Stimulated activated CD8-positive, alpha-beta memory T cell treated with anti-CD3 and anti-CD28 coated beads, Interleukin-7, amount 100 ng/mL, for 48 hours (primary cell): ENCODE measurements around the gene HIRIP3.
"Not testable (repeated sequence)": the region's sequence is repeated elsewhere in the genome, so short reads cannot be mapped to it uniquely, and the experiment has no call there.

Experiments used
- DNase-seq, 2 donors: peaks; one replicate each; pipeline ENCODE4 v3.0.0-alpha.2; 2020; ENCODE audit warnings: low read depth in 1 of 2; ENCODE audit errors: extremely low read depth in 1 of 2

Gene HIRIP3, protein sequence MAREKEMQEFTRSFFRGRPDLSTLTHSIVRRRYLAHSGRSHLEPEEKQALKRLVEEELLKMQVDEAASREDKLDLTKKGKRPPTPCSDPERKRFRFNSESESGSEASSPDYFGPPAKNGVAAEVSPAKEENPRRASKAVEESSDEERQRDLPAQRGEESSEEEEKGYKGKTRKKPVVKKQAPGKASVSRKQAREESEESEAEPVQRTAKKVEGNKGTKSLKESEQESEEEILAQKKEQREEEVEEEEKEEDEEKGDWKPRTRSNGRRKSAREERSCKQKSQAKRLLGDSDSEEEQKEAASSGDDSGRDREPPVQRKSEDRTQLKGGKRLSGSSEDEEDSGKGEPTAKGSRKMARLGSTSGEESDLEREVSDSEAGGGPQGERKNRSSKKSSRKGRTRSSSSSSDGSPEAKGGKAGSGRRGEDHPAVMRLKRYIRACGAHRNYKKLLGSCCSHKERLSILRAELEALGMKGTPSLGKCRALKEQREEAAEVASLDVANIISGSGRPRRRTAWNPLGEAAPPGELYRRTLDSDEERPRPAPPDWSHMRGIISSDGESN

DNA sequence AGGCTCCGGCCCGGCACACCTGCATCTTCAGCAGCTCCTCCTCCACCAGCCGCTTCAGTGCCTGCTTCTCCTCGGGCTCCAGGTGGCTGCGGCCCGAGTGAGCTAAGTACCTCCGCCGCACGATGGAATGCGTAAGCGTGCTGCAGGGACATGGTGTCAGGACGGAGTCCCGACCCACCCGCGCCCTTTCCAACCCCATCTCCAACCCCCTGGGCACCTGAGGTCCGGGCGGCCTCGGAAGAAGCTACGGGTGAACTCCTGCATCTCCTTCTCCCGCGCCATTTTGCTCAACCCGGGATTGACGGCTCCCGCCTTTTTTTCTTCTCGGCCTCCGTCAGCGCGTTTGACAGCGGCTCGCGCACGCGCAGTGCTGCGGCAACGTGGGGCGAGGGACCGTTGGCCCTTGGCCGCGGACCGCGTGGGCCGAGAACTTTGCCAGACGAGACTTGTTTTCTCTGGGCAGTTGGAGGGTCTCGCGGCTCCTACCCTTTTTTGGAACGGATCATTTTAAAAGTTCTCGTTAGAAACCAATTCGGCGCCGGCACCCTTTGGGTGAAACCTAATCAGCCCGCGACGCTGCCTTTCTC is at the start of gene HIRIP3:
HIRIP3 (minus strand) TSS at position 294 of the 587 bp plus-strand sequence; CDS start at position 282, 12 bp downstream.
- peak; percentile 73 to 81 for DNase-seq

- no peak for DNase-seq
These were observed 46.4 kb upstream of the HIRIP3 start for GRCh38 chr16:30041841-30042240.

DNA sequence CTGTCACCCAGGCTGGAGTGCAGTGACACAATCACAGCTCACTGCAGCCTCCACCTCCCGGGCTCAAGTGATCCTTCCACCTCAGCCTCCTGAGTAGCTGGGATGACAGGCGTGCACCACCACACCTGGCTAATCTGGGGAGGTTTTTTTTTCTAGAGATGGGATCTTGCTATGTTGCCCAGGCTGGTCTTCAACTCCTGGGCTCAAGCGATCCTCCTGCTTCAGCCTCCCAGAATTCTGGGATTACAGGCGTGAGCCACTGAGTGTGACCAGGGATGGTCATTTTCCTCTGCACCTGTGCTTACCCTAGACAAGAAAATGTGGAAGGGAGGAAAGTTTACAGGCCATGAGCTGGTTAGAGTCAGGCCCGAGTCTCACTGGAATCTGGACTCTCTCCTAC is 45.3 kb upstream of the HIRIP3 start:
- DNase-seq, result not testable (repeated sequence)

DNA sequence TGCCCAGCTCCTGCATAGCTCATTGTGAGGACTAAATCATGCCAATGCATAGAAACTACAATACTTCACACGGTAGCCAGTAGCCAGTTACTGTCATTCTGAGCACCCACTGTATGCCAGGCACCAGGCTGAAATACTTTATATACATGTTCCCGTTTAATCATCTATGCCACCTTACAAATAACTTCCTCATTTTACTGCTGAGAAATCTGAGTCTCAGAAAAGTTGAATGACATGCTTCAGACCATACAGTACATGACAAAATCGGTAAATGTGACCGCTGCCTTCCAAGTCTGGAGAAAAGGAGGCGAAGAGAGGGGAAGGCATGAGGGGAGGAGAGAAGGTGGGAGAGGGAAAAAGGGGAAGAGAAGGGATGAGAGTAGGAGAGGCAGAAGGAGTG is 44.8 kb upstream of the HIRIP3 start:
- no peak for DNase-seq

GRCh38 chr16:30033270-30033669 is 37.9 kb upstream of the HIRIP3 start:
- no peak for DNase-seq

GRCh38 chr16:30032083-30032819 is 36.8 kb upstream of the HIRIP3 start:
- peak; percentile 33 for DNase-seq

DNA sequence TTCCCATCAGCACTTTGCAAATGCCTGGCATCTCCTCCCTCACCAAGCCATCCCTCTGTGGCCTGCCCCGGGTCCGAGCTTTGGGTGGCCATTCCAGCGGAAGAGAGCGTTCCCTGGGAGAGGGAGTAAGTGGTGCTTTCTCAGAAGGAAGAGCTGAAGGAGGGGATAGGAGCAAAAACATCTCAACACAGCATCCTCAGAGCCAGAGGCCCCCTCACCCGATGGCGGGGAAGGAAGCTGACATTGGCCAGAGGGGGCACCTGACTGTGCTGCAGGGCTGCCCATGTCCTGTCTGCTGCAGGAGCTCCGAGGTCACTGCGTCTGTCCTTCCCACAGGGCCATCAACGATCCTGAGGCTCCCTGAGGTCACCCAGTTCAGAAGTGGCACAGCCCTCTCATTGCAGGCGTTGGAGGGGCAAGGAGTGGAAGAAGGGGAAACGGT is 36.1 kb upstream of the HIRIP3 start:
- no peak for DNase-seq

DNA sequence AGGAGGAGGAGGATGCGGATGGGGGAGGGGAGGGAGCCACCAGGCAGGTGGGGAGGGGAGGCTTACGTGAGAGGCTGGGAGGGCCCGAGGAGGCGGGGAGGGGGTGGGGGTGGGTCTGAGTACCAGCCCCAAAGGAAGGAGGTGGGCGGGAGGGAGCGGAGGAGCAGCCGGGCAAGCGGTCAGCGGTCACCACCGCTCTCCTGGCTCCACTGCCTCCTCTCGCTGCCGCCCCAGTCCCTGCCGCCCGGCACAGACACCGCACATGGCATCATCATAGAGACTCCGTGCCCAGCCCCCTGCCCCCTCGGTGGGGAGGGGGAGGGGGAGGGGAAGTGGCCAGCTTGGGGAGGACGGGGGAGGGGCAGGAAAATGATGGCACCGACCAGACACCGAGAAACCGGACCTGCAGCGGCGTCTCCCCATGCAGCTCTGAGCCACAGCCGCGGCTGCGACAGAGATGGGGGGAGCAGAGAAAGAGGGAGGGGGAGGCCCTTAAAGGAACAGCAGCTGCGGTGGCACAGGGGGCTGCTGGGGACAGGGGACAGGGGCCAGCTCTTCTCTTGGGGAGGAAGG is 35.5 kb upstream of the HIRIP3 start, which contains the start of gene TLCD3B:
TLCD3B (minus strand) TSS at position 431 of the 573 bp plus-strand sequence. CDS start 744 bp downstream, outside the sequence.
- no peak for DNase-seq

- no peak for DNase-seq
These were observed 34.7 kb upstream of the HIRIP3 start for GRCh38 chr16:30030011-30030685.

- no peak for DNase-seq
These were observed 33.1 kb upstream of the HIRIP3 start for GRCh38 chr16:30028438-30029076.

- DNase-seq, result no peak
These were observed 32.4 kb upstream of the HIRIP3 start for GRCh38 chr16:30027588-30028437.

GRCh38 chr16:30026449-30026848 is 31.0 kb upstream of the HIRIP3 start:
- DNase-seq, result no peak

DNA sequence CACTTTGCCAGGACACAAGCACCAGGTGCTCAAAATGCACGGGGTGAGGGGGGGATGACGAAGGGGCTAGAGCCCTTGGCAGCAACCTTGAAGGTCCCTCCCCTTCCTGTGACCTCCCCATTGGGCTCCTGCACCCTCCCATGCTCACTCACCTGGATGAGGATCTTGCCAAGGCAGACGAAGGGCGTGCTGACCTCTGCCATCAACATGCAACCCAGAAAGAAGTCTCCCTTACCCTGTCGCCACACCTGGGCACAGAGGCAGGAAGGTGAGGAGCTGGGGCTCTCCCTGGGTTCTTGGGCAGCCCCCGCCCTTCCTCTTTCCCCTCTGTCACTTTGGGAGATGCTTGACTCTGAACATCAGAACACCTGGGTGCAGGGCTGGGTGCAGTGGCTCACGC is 30.2 kb upstream of the HIRIP3 start:
- no peak for DNase-seq

DNA sequence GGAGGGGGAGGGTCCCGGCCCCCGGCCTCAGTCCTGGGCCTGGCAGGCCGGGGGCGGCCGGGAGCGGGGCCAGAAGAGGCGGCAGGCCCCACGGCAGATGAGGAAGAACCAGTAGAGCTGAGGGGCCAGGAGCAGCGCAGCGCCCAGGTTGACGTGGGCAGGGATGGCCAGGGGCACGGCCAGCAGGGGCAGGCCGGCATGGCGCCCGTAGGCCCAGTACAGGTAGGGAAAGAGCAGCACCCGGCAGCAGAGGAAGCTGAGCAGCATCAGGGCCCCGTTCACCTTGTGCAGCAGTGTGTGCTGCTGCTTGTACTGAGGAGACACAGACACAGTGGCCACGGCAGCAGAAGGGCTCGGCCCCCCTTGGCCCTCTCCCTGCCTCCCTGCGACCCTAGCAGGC is 29.7 kb upstream of the HIRIP3 start:
- DNase-seq, result no peak

GRCh38 chr16:30024451-30024850 is 29.0 kb upstream of the HIRIP3 start:
- no peak for DNase-seq

DNA sequence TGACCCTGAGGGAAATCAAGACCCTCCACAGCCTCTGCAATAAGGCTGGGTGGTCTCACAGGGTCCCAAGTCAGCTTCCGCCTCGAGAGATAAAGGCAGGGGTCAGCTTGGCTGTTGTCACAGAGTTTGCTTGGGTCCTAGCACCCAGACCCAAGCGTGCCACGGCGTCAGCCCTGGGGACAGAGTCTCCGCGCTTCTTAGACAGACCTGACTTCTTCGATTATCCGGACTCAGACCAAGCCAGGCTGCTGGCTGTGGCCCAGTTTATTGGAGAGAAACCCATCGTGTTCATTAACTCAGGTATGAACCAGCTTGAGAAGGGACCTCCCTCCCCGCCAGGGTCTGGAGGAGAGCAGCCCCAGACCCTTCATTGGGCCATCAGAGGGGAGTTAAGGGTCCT is 28.2 kb upstream of the HIRIP3 start:
- no peak for DNase-seq

- no peak for DNase-seq
These were observed 27.5 kb upstream of the HIRIP3 start, which contains the start of gene C16orf92 for GRCh38 chr16:30022887-30023286. Gene C16orf92, plus strand, starts transcription at chr16:30023198. Its CDS starts 143 bp downstream, at chr16:30023341.

- DNase-seq, result no peak
These were observed 23.3 kb upstream of the HIRIP3 start for GRCh38 chr16:30018731-30019158.

DNA sequence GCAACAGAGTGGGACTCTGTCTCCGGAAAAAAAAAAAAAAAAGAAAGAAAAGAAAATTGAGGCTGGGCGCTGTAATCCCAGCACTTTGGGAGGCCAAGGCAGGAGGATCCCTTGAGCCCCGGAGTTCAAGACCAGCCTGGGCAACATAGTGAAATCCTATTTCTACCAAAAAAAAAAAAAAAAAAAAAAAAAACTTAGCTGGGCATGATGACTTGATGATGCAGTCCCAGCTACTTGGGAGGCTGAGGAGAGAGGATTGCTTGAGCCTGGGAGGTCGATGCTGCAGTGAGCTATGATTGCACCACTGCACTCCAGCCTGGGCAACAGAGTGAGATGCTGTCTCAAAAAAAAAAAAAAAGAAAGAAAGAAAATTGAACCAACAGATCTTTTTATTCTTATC is 22.5 kb upstream of the HIRIP3 start:
- DNase-seq, result not testable (repeated sequence)
